T1000 (cell line): ENCODE measurements around the gene KRTAP3-3.

Experiments
- DNase-seq: peaks from one replicate; lab custom pipeline; 2025; ENCODE audit warnings: mixed read lengths; lab: John Stamatoyannopoulos, UW

KRTAP3-3 gene

DNA sequence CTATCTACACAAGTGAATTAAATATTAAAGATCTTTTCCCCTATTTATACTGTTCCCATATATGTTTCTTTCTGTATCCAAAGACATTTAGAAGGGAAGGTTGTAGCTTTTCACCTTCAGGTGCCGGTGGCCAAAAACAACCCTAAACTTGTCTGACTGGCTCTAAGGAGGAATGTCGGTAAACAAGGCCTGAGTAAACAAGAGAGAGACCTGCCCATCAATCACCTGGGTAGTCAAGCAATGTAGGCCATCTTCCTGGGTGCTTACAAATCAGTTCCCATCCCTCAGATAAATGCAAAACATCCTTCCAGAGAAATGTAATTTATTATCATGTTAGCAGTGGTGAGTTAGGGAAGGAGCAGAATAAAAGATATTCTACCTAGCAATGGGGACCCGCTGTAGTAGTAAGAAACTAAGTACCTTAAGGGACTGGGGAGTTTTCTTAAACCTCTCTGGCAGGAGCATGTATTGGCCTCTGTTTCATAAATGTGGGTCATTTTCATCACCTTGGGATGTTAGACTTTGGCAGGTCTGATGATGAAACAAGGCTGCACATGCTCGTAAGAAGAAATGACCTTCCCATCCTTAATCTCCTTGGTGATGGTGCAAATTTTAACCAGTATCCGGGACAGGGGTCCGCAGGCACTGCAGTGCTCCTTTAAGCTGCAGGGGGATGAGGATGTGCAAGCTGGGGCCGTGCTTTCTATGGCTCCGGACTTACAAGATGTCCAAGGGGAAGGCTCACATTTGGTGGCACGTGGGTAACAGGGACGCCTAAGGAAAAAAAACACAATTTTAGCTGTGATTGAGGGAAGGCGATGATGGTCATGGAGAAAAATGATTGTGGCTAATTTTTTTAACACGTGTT, 35.6 kb downstream of the KRTAP3-3 start:
- no peak for DNase-seq

- peak; percentile 36 for DNase-seq
Observed at GRCh38 chr17:40956401-40957254, 37.3 kb downstream of the KRTAP3-3 start.

- peak; percentile 4 for DNase-seq
Observed at GRCh38 chr17:40953881-40954280, 40.1 kb downstream of the KRTAP3-3 start.

- no peak for DNase-seq
Observed at GRCh38 chr17:40952661-40953060, 41.3 kb downstream of the KRTAP3-3 start.

- DNase-seq: no peak
Observed at GRCh38 chr17:40952154-40952553, 41.8 kb downstream of the KRTAP3-3 start.

GRCh38 chr17:40951011-40951622, 42.8 kb downstream of the KRTAP3-3 start:
- no peak for DNase-seq

GRCh38 chr17:40950176-40950575, 43.8 kb downstream of the KRTAP3-3 start:
- DNase-seq: no peak

GRCh38 chr17:40949418-40949817, 44.5 kb downstream of the KRTAP3-3 start:
- no peak for DNase-seq

DNA sequence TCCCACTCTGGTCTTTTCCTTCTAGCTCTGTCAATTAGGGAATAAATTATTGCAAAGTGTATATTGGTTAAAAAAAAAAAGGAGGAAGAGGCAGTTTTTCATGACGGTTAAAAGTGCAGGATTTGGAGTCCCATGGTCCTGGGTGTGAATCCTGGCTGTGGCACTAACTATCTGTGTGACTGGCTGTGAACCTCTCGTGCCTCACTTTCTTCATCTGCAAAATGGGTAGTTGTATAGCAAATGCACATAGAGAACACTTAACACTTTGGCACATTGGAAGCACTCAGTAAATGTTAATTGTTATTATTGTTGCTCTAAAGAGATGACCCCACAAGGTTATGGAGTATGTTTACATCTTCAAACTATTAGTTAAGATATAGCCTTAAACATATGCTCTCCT, 46.0 kb downstream of the KRTAP3-3 start:
- DNase-seq: no peak

GRCh38 chr17:40945414-40945813, 48.5 kb downstream of the KRTAP3-3 start:
- no peak for DNase-seq

- DNase-seq: no peak
Observed at GRCh38 chr17:40944531-40944930, 49.4 kb downstream of the KRTAP3-3 start.
